Measurements from ENCODE around the gene FCGR3A.
"Not testable (repeated sequence)": the region's sequence is repeated elsewhere in the genome, so short reads cannot be mapped to it uniquely, and the experiment has no call there.

DNA sequence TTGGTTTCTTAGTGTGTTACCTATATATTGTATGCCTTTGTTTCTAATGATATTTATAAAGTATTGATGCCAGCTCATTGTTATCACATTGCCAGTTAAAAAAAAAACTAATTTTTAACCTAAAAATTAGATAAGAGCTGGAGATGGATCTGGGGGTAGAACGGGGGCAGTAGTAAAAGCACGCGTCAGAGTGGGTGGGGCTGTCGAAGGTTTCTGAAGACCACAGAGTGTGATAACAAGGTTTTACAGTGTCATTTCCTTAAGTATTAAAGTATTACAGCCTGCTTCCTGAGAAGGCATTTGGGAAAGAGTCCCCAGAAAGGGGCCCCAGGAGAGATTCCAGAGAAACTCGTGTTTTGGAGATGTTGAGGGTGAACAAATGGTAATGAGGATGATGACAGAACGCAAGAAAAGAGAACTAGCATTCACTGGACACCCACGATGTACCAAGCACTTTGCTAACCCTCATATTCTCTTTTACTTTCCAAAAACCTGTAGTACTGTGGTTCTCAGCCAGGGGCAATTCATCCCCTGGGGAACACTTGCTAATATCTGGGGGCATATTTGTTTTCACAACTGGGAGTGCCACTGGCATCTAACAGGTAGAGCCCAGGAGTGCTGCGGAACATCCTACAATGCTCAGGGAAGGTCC lies 30.4 kb upstream of the FCGR3A start:
- TF ChIP-seq, protein P1, sequence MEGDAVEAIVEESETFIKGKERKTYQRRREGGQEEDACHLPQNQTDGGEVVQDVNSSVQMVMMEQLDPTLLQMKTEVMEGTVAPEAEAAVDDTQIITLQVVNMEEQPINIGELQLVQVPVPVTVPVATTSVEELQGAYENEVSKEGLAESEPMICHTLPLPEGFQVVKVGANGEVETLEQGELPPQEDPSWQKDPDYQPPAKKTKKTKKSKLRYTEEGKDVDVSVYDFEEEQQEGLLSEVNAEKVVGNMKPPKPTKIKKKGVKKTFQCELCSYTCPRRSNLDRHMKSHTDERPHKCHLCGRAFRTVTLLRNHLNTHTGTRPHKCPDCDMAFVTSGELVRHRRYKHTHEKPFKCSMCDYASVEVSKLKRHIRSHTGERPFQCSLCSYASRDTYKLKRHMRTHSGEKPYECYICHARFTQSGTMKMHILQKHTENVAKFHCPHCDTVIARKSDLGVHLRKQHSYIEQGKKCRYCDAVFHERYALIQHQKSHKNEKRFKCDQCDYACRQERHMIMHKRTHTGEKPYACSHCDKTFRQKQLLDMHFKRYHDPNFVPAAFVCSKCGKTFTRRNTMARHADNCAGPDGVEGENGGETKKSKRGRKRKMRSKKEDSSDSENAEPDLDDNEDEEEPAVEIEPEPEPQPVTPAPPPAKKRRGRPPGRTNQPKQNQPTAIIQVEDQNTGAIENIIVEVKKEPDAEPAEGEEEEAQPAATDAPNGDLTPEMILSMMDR (IDR thresholded peaks at IDR 0.05) = not testable (repeated sequence)
- not testable (repeated sequence) for TF ChIP-seq POLR2AphosphoS5, POLR2A (IDR thresholded peaks at IDR 0.05)
